ENCODE measurements around the gene APBB2.
"Not testable (repeated sequence)": the region's sequence is repeated elsewhere in the genome, so short reads cannot be mapped to it uniquely, and the experiment has no call there.

Gene APBB2

DNA sequence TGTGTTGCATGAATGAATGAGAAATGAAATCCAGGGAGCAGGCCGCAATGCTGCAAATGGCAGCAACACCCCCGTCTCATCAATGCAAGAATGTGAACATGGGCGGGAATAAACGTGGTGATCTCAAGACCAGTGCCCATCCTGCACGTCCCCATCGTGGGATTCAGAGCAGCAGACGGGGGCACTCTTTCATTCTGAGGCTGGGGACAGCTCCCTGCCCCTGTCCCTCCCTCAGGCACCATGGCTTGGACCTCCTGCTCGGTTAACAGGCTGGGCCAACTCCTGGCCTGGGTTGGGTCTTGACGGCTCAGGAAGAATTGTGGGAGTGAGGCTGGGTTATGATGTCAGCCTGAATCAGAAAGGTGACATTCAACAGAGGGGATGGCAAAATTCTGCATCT is 385.7 kb downstream of the APBB2 start:
- intact Hi-C loops (cut with DNase I): no loop called here
- DNase-seq: no peak

DNA sequence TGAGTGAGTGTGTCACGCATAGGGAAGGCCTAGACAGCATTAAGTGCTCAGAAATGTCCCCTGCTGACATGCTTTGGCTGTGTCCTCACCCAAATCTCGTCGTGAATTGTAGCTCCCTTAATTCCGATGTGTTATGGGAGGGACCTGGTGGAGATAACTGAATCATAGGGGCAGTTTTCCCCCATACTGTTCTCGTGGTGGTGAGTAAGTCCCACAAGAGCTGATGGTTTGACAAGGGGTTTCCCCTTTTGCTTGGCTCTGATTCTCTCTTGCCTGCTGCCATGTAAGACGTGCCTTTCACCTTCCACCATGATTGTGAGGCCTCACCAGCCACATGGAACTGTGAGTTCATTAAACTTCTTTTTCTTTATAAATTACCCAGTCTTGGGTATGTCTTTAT is 386.6 kb downstream of the APBB2 start:
- intact Hi-C loops (cut with DNase I): no loop called here
- DNase-seq: no peak

DNA sequence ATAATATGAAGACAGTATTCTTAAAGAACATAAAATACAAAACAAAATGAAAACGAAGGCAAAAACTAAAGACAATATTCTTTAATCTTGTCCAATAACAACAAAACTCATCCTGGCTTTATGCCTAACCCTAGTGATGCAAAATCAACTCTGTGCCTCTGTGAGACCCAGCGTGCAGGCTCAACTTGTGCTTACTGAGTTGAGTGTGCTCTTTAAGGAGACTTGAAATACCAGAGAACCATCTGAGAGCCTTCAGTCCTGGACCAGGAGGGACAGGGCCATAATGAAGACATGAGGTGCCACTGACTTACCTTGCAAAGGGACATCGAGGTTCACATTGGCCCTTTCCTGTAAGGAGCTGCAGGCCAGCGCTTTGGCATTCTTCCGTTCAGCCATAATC is 387.5 kb downstream of the APBB2 start:
- intact Hi-C loops (cut with DNase I): no loop called here

DNA sequence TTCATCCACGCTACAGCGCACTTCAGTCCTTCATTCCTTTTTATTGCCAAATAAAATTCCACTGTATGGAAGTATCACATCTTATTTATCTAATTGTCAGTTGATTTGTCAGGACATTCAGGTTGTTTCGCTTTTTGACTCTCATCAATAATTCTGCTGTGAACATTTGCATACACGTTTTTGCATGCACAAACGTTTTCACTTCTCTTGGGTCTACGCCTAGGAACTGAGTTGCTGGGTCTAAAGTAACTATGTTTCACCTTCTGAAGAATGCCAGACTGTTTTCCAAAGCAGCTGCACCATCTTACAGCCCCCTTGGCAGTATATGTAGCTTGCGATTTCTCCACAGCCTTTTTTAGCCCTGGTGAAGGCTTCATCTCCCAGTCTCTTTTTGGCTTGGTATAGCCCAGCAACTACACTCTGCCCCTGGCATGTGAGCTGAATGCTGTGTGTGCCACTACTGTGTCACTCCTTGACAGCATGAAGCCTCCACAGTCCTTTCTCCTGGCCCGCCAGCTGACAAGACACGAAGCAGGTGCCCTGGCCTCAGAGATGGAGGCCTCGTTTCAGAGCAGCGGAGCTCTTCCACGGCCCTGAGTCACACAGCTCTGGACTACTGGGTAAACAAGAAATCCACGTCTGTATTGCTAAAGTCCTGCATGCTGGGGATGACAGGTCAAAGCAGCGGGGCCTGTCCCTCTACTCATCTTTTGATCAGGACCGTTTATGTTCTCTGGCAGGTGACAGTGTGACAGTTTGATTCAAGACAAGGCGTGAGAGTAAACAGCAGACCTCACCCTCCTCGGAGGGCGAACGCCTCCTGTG is 389.1 kb downstream of the APBB2 start:
- no peak for DNase-seq
- intact Hi-C loops (cut with DNase I): no loop called here

More for the DNA sequence above, 387.5 kb downstream of the APBB2 start:
- DNase-seq: no peak

DNA sequence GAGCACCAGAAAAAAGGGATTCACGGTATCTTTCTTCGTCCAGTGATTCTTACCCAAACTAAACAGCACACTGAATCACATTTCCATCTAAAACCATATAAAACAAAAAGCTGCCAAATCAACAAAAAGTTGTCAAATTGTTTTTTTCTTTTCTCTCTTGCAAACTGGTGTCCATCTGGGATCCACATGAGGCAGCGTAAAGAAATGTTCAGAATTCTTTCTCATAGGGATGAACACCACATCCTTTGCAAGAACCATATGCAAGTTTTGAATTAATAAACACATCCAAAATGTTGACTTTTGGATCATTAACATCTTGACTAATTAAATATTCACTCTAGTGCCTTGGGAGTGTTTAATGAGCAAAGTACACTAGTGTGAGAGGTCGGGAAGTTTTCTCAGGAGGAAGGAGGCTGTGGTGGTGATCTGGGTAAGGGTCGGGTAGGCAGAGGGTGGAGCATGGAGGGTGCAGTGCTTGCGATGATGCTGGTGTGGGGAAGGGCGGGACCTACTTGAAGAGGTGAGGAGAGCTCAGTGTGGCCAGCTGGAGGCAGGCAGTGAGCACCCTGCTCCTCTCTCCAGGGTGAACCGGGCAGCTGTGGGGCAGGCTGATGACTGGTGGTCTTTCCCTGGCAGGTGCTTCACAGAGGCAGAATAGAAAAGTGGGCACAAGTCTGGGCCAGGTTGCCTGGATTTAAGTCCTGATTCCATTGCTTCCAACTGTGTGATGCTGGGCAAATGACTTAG is 391.7 kb downstream of the APBB2 start:
- intact Hi-C loops (cut with DNase I): no loop called here
- no peak for DNase-seq

DNA sequence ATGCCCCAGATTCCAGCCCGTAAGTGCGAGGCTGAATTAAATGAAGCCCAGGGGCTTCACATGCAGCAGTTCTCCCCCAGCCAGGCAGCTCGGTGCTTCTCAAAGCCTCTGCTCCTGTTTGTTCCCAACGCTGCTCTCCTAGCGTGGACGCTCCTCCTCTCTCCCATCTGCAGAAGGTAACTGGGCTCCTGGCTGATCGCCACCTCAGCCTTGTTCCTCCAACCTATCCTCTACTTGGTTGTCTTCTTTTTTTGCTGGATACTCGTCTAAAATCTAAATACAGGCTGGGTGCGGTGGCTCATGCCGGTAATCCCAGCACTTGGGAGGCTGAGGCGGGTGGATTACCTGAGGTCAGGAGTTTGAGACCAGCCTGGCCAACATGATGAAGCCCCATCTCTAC is 394.2 kb downstream of the APBB2 start:
- no peak for DNase-seq
- intact Hi-C loops (cut with DNase I): no loop called here

DNA sequence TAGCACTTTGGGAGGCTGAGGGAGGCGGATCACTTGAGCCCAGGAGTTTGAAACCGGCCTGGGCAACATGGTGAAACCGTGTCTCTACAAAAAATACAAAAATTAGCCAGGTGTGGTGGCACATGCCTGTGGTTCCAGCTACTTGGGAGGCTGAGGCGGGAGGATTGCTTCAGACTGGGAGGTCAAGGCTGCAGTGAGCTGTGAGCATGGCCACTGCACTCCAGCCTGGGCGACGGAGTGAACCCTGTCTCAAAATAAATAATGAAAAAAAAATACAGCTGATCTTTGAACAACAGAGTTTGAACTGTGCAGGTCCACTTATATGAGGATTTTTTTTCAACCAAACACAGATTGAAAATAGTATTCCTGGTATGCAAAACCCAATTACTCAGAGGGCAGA is 397.2 kb downstream of the APBB2 start:
- intact Hi-C loops (cut with DNase I); DNase-seq: not testable (repeated sequence)

DNA sequence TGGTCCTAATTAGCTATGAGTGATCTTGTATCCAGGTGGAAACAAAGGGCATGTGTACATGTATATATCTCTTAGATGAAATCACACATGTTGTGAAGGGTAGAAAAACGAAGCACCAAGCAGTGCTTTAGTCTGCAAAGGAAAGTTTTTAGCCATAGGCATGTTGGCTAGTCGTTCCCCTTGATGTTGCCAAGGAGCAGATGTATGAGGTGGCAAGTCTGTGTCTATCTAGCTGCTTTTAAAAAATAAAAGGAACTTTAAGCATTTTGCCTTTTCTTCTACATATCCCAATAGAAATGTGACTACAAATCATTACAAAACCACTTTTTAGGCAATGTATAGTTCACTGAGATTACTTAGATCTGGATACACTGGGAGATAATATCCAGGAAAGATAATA is 401.5 kb downstream of the APBB2 start:
- intact Hi-C loops (cut with DNase I): no loop called here
- no peak for DNase-seq

DNA sequence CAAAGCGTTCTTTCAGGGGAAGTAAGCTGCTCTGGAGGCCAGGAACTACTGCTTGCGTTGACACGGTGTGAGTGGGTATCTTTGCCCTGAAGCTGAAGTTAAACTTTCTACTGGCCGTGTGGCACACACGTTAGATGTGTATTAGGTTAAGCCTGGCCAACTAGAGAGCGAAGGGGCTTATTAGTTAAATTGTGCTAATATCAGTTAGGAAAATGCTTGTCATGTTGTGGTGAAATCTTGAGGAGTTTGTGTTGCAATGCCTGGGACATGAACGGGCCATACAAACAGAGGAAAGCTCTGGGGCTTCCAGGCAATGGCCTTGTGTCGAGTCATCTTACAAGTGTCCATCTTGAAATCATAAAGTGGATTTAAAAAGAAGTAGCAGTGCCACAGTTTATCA is 402.0 kb downstream of the APBB2 start:
- intact Hi-C loops (cut with DNase I): no loop called here
- no peak for DNase-seq

DNA sequence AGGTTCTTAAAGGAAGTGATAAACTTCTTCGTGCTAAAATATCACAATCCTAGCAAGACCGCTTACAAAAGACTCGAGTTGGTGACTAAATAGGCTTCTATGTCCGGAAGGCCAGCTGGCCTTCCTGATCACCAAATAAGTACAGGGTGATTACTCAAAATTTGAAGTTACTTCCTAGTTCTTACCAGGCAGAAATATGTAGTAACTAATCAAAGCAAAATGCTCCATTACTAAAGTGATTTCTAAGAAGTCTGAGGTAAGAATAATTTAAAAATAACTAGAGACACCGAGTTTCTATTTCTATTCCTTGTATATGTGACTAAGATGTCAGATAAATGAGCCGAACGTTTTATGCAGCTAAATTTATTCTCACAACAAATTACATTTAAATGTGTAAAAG is 402.4 kb downstream of the APBB2 start:
- DNase-seq: no peak
- intact Hi-C loops (cut with DNase I): no loop called here

DNA sequence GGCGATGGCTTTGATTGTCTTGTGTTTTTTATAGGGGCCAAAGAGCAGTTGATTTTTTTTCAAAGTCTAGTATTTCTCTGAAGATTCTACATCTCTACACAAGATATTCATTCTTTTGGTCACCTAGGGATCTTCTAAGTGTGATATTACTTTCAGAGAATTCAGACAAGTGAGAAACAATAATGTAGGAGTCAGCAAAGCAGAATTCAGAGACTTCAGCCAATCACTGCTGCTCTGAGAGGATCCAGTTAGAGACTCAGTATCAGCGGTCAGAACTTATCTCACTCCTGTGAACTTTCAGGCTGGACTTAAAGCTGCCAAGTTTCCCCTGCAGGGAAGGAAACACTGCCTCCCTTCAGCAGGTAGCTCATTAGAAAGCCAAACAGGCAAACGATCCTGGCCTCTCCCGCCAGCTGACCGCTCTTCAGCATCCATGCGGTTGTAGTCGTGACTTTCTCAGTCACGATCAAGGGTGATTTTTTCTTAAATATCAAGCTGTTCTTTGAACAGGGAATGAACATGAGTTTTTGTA is 405.4 kb downstream of the APBB2 start:
- no peak for DNase-seq
- intact Hi-C loops (cut with DNase I): no loop called here

DNA sequence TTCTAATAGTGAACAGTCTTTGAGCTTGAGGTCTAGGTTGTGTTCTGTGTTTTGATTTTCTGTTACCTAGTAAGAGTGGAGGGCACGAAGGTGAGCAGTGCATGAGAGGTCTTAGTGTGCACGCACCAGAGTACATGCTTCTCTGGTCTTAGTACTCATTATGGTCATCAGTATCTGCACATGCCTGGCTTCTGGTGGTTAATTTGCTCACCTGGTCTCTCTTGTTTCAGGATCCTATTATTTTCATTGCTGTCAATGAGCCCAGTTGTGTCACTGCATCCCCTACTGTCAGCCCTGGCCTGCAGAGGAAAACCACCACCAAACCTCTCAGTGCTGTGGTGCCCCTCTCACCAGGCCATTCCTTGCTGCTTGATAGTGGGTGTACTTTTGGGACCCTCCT is 409.7 kb downstream of the APBB2 start:
- intact Hi-C loops (cut with DNase I): no loop called here
- DNase-seq: no peak

DNA sequence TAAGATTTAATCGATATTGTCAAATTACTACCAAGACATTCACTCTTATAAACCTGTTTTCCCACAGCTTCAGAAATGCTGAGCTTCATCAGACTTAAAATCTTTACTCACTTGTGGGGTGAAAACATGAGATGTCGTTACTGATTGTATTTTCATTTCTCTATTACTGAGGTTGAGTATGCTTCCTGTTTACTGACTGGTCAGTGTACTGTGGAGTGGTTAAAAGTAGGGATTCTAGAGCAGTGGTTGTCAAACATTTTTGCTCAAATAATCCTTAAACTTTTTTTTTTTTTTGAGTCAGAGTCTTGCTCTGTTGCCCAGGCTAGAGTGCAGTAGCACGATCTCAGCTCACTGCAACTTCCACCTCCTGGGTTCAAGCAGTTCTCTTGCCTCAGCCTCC is 414.3 kb downstream of the APBB2 start:
- no peak for DNase-seq
- intact Hi-C loops (cut with DNase I): no loop called here

DNA sequence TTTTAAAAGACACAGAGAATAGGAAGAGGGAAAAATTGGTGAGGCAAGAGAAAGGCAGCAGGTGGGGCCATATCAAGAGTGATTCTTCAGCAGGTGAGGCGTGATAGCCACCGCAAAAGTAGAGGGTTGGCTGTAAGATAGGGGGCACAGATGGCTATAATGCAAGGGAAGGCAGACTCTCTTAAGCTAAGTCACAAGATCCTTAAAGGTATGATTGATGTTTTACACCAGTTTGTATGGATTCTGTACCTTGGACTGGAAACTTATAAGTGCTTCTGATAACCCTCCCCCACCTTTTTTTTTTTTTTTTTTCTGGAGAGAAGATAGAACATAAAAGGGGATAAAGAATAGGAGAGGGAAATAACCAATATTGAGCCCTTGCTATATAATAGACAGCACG is 424.6 kb downstream of the APBB2 start:
- intact Hi-C loops (cut with DNase I): no loop called here

DNA sequence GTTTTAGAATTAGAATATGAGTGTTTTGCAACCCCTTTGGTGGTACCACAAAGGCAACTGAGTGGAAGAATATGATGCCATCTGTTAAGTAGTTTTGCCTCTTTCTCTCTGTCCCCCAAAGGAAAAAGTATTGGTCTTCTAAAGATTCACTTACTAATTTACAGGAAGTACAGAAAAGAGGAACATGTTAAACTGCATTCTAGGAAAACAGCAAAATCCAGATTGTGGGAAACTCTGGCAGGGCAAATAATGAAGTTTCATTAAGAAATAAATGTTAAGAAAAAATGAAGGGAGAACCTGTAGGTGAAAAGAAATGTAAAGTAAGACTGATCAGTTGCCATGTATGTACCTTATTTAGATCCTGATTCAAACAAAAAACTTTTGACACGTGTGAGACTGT is 425.3 kb downstream of the APBB2 start:
- intact Hi-C loops (cut with DNase I): no loop called here
- DNase-seq: no peak

More for the DNA sequence above, 424.6 kb downstream of the APBB2 start:
- no peak for DNase-seq

DNA sequence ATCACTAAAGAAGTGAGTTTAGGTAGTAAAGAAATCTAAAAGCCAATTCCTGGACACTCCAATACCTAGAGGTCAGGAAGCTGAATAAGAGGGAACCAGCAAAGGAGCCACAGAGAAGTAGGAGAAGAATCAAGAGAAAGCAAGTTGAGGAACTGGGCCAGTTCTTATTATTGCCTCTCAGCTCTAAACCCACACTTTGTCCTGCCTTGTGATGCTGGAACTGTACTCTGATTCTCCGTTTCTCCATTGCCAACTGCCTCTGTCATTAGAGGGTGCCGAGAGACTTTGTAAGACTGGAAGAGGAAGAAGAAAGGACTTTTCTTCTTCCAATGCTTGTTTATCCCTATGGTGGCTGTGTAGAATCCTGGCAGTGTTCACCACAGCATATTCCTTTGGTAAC is 426.0 kb downstream of the APBB2 start:
- no peak for DNase-seq
- intact Hi-C loops (cut with DNase I): no loop called here

DNA sequence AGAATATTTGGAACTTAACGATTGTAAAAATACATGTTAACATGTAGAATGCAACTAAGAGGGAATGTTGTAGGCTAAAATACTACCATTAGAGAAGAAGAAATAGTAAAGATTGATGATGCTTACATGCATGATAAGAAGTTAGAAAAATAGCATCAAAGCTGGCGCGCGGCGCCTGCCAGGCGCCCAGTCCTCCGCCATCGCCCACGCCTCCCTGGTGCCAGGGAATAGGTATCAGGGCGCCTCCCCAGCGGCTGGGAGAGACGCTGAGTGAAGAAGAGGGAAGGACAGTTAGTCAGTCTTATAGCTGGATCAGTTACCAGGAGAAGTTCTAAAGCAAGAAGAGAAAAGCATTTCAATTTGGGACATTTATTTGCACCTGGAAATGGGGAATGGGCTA is 428.6 kb downstream of the APBB2 start:
- intact Hi-C loops (cut with DNase I): no loop called here
- peak in 1 of 10 donors; percentile 76 for DNase-seq

DNA sequence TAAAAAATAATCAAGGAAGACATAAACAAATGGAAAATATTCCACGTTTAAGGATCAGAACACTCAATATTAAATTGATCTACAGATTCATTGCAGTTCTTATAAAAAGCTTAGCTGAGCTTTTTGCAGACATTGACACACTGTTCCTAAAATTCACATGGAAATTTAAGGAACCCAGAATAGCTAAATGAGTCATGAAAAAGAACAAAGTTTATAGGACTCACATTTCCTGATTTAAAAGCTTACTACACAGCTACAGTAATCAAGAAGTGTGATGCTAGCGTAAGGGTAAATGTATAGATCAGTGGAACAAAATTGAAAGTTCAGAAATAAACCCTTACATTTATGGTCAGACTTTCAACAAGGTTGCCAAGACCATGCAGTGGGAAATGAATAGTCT is 431.5 kb downstream of the APBB2 start:
- intact Hi-C loops (cut with DNase I): no loop called here
- no peak for DNase-seq

DNA sequence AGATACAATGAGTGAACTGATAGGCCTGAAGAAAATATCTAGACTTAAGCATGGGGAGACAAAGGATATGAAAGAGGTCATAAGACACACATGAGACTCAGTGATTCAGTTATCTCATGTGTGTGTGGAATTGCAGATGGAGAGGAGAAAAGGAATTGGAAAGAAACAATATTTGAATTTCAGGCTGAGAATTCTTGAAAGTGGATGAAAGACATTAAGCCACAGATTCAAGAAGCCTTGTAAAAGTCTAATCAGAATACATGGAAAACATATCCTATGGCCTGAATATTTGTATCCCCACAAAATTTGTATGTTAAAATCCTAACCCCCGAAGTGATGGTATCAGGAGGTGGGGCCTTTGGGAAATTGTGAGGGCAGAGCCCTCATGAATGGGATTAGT is 436.3 kb downstream of the APBB2 start:
- intact Hi-C loops (cut with DNase I): no loop called here

DNA sequence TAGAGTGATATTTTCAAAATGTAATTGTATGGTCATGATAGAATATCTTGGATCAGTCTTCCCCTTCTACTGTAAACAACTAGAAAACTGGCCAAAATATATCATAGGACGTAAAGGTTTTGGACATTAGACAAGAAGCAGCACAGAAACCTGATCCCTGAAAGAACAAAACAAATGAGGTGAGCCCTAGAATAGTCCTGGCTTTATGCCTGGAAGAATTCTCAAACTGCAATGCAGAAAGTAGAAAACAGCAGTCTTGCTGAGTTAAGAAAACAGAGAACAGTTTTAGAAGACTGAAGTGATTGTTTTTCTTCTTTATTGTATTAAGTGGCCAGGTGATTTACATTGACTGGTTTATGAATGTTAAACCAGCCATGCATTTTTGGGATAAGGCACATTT is 445.1 kb downstream of the APBB2 start:
- intact Hi-C loops (cut with DNase I): no loop called here
- no peak for DNase-seq

More for the DNA sequence above, 436.3 kb downstream of the APBB2 start:
- no peak for DNase-seq

DNA sequence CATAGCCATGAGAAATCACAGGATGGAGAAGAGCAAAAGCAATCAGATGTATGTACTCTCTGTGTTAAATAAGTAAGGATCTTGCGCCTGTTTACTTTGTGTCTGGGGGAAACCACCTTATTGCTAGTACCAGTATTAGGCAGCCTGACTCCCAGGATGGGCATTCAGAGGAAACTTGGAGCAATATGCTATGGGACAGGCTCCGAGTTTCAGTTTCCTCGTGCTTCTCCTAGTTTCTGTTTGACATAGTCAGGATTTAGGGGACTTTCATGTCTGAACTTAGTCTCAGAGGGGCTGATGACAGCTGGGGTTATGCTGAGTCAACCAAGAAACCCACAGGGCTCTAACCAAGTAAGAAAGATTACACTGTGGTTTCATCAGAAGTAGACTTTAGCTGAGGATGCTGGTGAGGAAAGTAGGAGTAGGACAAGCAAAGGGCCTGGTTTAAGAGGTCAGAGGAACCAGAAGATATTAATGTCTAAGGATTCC is 451.1 kb downstream of the APBB2 start:
- intact Hi-C loops (cut with DNase I): no loop called here
- no peak for DNase-seq
